Suprapubic skin (tissue), 4 donors: ENCODE data around the gene KCNH1. TPM values are rescaled to one million over a fixed set of nuclear protein-coding genes. Genes with fewer than 3 reads are reported as not detected.

Source experiments
- DNase-seq, 2 donors: peaks; one replicate each; pipeline ENCODE4 v3.0.0-alpha.2; 2019; ENCODE audit warnings: low spot score in 2 of 2
- H3K27ac ChIP-seq: fragments of 200-600 bp; sonication (generic); one replicate; pipeline ENCODE4 v1.5.1; 2019
- H3K27me3 ChIP-seq: fragments of 200-600 bp; sonication (generic); one replicate; pipeline ENCODE4 v1.5.1; 2019
- H3K36me3 ChIP-seq: fragments of 200-600 bp; sonication (generic); one replicate; pipeline ENCODE4 v1.5.1; 2019
- H3K4me1 ChIP-seq: fragments of 200-600 bp; sonication (generic); one replicate; pipeline ENCODE4 v1.5.1; 2019
- H3K4me3 ChIP-seq: fragments of 200-600 bp; sonication (generic); one replicate; pipeline ENCODE4 v1.5.1; 2019; ENCODE audit warnings: mild to moderate bottlenecking
- H3K9me3 ChIP-seq: fragments of 200-600 bp; sonication (generic); one replicate; pipeline ENCODE4 v1.5.1; 2019
- EP300 ChIP-seq: sonication (generic); formaldehyde crosslinking; IDR thresholded peaks from one replicate; pipeline ENCODE4 v1.6.1; 2017; ENCODE audit warnings: antibody characterized with exemption
- POLR2A ChIP-seq, 2 donors: fragments of 450-650 bp; IDR thresholded peaks; one replicate each; pipeline ENCODE4 v1.6.1; 2017; ENCODE audit warnings: antibody characterized with exemption in 2 of 2, mild to moderate bottlenecking in 2 of 2, moderate library complexity in 2 of 2
- POLR2AphosphoS5 ChIP-seq, 3 donors: sonication (generic); formaldehyde crosslinking; IDR thresholded peaks; one replicate each; pipeline ENCODE4 v1.6.1; 2017; ENCODE audit warnings: antibody characterized with exemption in 3 of 3
- WGBS: methylation state at CpG from one replicate; pipeline ENCODE4 v1.1.5; 2018; 5-methylcytosine and 5-hydroxymethylcytosine counted together
- total RNA-seq, 4 donors: library from RNA; depleted of rRNA; stranded (reverse); fragments of >200 nt; gene quantifications; one replicate each; pipeline ENCODE4 v1.1.0, GENCODE V29; 2016
- TF ChIP-seq, protein P1 (sequence below), 2 donors: fragments of 200-600 bp in 1 of 2; fragments of 450-650 bp in 1 of 2; sonication (generic) in 1 of 2; IDR thresholded peaks; one replicate each; pipeline ENCODE4 v1.5.1; 2016 to 2019; ENCODE audit warnings: antibody characterized with exemption in 2 of 2, mild to moderate bottlenecking in 1 of 2, moderate library complexity in 1 of 2

KCNH1 gene
- total RNA-seq, 4 donors from 2014 or later, result 1.1 TPM; not detected in 3

DNA sequence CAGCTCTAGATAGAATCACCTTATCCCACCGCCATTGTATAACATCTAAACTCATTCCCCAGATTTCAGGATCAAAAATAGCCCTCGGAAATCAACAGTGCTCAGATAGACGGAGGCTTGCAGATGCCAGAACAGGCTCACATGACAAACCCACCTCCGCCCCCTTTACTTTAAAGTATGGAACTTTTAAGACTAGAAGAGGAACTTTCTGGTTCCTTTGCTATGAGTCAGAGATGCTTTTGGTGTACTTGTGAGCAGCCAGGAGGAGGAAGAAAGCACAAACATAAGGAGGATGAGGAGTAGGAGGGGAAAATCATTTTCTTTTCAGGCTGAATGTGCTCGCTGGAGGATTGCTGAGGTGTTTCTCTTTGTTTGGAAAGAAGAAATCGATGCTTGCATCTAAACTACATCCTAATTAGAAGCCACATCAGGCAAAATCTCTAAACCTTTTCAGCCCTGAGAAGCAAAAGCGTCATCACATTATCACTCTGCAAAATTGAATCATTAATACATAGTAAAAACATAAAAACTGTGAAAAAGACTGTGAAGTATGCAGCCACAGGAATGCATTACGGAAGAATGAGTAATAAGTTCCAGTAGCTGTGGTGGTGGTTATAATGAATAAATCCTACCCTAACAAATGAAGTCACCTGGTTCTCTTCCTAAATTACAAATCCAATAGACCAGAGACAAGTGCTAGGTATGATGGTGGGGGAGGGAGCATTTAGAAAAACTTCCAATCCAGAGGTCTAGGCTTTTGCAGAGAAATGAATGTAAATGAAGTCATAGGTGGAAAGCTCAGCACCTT lies 251.3 kb downstream of the KCNH1 start:
- Histone ChIP-seq H3K27ac (no peak overlapping the region), H3K27me3 (no peaks in the 10 kb centered on the region), H3K4me3 (no peak overlapping the region), H3K4me1 (no peaks in the 10 kb centered on the region), H3K9me3 (peaks cover 5% of the 10 kb centered on the region), H3K36me3 (no peaks in the 10 kb centered on the region)
- DNase-seq, result no peak
- TF ChIP-seq POLR2A (IDR thresholded peaks at IDR 0.05) (no peak), POLR2AphosphoS5 (IDR thresholded peaks at IDR 0.05) (no peak), EP300 (no peak)
- TF ChIP-seq, protein P1, sequence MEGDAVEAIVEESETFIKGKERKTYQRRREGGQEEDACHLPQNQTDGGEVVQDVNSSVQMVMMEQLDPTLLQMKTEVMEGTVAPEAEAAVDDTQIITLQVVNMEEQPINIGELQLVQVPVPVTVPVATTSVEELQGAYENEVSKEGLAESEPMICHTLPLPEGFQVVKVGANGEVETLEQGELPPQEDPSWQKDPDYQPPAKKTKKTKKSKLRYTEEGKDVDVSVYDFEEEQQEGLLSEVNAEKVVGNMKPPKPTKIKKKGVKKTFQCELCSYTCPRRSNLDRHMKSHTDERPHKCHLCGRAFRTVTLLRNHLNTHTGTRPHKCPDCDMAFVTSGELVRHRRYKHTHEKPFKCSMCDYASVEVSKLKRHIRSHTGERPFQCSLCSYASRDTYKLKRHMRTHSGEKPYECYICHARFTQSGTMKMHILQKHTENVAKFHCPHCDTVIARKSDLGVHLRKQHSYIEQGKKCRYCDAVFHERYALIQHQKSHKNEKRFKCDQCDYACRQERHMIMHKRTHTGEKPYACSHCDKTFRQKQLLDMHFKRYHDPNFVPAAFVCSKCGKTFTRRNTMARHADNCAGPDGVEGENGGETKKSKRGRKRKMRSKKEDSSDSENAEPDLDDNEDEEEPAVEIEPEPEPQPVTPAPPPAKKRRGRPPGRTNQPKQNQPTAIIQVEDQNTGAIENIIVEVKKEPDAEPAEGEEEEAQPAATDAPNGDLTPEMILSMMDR (IDR thresholded peaks at IDR 0.05), result no peak
- 79% methylated on average over 8 of the region's 8 CpGs for WGBS

DNA sequence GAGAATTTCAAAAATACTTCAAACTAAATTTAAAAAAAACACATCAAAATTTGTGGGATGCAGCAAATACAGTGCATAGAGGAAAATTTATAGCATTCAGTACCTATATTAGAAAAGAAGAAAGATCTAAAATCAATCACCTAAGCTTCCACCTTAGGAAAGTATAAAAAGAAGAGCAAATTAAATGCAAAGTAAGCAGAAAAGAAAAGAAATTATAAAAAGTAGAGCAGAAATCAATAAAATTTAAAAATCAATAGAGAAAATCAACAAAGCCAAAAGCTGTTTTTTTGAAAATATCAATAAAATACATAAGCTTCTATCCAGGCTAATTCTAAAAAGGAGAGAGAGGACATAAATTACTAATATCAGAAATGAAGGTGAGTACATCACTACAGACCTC lies 255.4 kb downstream of the KCNH1 start:
- TF ChIP-seq, protein P1 (IDR thresholded peaks at IDR 0.05), result no peak
- TF ChIP-seq POLR2AphosphoS5 (IDR thresholded peaks at IDR 0.05), result no peak
- no peak for TF ChIP-seq POLR2A (IDR thresholded peaks at IDR 0.05)
- TF ChIP-seq EP300, result no peak

GRCh38 chr1:210876275-210876674 lies 257.7 kb downstream of the KCNH1 start:
- Histone ChIP-seq H3K4me1 (no peaks in the 10 kb centered on the region), H3K4me3 (no peak overlapping the region), H3K9me3 (peaks cover 5% of the 10 kb centered on the region), H3K27me3 (no peaks in the 10 kb centered on the region), H3K27ac (no peak overlapping the region), H3K36me3 (no peaks in the 10 kb centered on the region)
- no peak for TF ChIP-seq POLR2AphosphoS5 (IDR thresholded peaks at IDR 0.05)
- TF ChIP-seq, protein P1 (IDR thresholded peaks at IDR 0.05), result no peak
- no peak for TF ChIP-seq EP300
- no peak for TF ChIP-seq POLR2A (IDR thresholded peaks at IDR 0.05)
- DNase-seq, result no peak

More for the DNA sequence above, 255.4 kb downstream of the KCNH1 start:
- Histone ChIP-seq H3K4me1 (no peaks in the 10 kb centered on the region), H3K27me3 (no peaks in the 10 kb centered on the region), H3K9me3 (peaks cover 5% of the 10 kb centered on the region), H3K36me3 (no peaks in the 10 kb centered on the region), H3K4me3 (no peak overlapping the region), H3K27ac (no peak overlapping the region)
- no peak for DNase-seq

DNA sequence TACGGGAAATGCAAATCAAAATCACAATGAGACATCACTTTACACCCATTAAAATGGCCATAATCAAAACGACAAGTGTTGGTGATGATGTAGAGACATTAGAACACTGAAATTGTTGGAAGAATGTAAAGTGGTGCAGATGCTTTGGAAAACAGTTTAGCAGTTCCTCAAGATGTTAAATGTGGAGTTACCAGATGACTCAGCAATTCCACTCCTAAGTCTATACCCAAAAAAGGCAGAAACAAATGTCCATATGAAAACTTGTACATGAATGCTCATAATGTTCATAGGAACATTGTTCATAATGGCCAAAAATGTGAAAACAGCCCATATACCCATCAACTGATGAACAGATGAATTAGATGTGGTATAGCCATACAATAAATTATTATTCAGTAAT lies 267.4 kb downstream of the KCNH1 start:
- Histone ChIP-seq H3K27me3 (no peaks in the 10 kb centered on the region), H3K4me3 (no peak overlapping the region), H3K4me1 (no peaks in the 10 kb centered on the region), H3K36me3 (no peaks in the 10 kb centered on the region), H3K27ac (no peak overlapping the region), H3K9me3 (no peaks in the 10 kb centered on the region)
- TF ChIP-seq, protein P1 (IDR thresholded peaks at IDR 0.05), result no peak
- no peak for DNase-seq
- WGBS, result 81% methylated on average over 2 of the region's 2 CpGs

- TF ChIP-seq POLR2A (IDR thresholded peaks at IDR 0.05) (no peak), POLR2AphosphoS5 (IDR thresholded peaks at IDR 0.05) (no peak), EP300 (no peak)
- TF ChIP-seq, protein P1 (IDR thresholded peaks at IDR 0.05), result no peak
- 27% methylated on average over 1 of the region's 1 CpG for WGBS
- Histone ChIP-seq H3K27ac (no peak overlapping the region), H3K9me3 (no peaks in the 10 kb centered on the region), H3K27me3 (no peaks in the 10 kb centered on the region), H3K4me3 (no peak overlapping the region), H3K4me1 (no peaks in the 10 kb centered on the region), H3K36me3 (no peaks in the 10 kb centered on the region)
- no peak for DNase-seq
These were observed 276.2 kb downstream of the KCNH1 start for GRCh38 chr1:210857705-210858104.
